ENCODE results near the gene SAP30BP.

- peak; percentile 89 to 96 (median 92) for TF ChIP-seq CTCF (IDR thresholded peaks at IDR 0.05)
- peak in 1 of 2 donors; percentile 23 for TF ChIP-seq POLR2A (IDR thresholded peaks at IDR 0.05)
These were observed 34.2 kb upstream of the SAP30BP start, which contains the start of gene SMIM5 for GRCh38 chr17:75632863-75633485.

Data from Peyer's patch (tissue), 4 donors.